OCI-LY3 (cell line): ENCODE measurements around the gene PPP5C.

Experiments
- H2AFZ ChIP-seq: fragments of 200-600, 300-600 bp; shearing (Covaris generic); 2 replicates; pipeline ENCODE4 v1.6.0; 2014; ENCODE audit warnings: antibody characterized with exemption, low read depth, low read length
- H3K27ac ChIP-seq: fragments of 200-600, 300-600 bp; sonication (generic); 2 replicates; pipeline ENCODE4 v1.5.1; 2014; ENCODE audit warnings: mild to moderate bottlenecking, low read length, moderate library complexity, mixed read lengths
- H3K27me3 ChIP-seq: fragments of 200-600, 300-600 bp; sonication (generic); 2 replicates; pipeline ENCODE4 v1.6.1; 2014; ENCODE audit warnings: low read depth, low read length, mixed read lengths
- H3K36me3 ChIP-seq: fragments of 200-600, 300-600 bp; sonication (generic); replicated peaks from 2 replicates; pipeline ENCODE3; 2014; ENCODE audit warnings: low read depth, low read length, mixed read lengths
- H3K4me1 ChIP-seq: fragments of 300-600, 200-600 bp; sonication (generic); 2 replicates; pipeline ENCODE4 v1.6.1; 2014; ENCODE audit warnings: low read length, mixed read lengths
- H3K4me2 ChIP-seq: fragments of 200-600, 300-600 bp; sonication (generic); 2 replicates; pipeline ENCODE4 v1.6.1; 2014; ENCODE audit warnings: low read length, mixed read lengths
- H3K4me3 ChIP-seq: fragments of 300-600, 200-600 bp; sonication (generic); 2 replicates; pipeline ENCODE4 v1.5.1; 2014; ENCODE audit warnings: antibody characterized with exemption, mild to moderate bottlenecking, low read length, moderate library complexity
- H3K79me2 ChIP-seq: fragments of 300-600, 200-600 bp; shearing (Covaris generic); 2 replicates; pipeline ENCODE4 v1.6.1; 2014; ENCODE audit warnings: mild to moderate bottlenecking, low read length, mixed read lengths
- H3K9ac ChIP-seq: fragments of 300-600, 200-600 bp; shearing (Covaris generic); 2 replicates; pipeline ENCODE4 v1.6.0; 2014; ENCODE audit warnings: mild to moderate bottlenecking, low read length, moderate library complexity
- H3K9me3 ChIP-seq: fragments of 200-600, 300-600 bp; shearing (Covaris generic); 2 replicates; pipeline ENCODE4 v1.6.1; 2014; ENCODE audit warnings: low read length, mixed read lengths; ENCODE audit not compliant: insufficient read depth
- H4K20me1 ChIP-seq: fragments of 200-600, 300-600 bp; sonication (generic); 2 replicates; pipeline ENCODE4 v1.6.1; 2016; ENCODE audit warnings: low read length, mixed read lengths; ENCODE audit not compliant: insufficient read depth
- EZH2phosphoT487 ChIP-seq: fragments of 200-600 bp; shearing (Covaris generic); IDR thresholded peaks from 2 replicates; pipeline ENCODE4 v1.6.1; 2018; ENCODE audit warnings: antibody characterized with exemption, mixed run types, low read depth
- TF ChIP-seq, protein P1 (sequence below): fragments of 200-600, 300-600 bp; sonication (generic); IDR thresholded peaks from 2 replicates; pipeline ENCODE4 v1.5.1; 2014; ENCODE audit warnings: antibody characterized with exemption, low read length, low read depth

PPP5C gene

GRCh38 chr19:46365561-46365960 is 18.7 kb downstream of the PPP5C start:
- H3K4me2 ChIP-seq = no peak overlapping the region
- no peaks in the 10 kb centered on the region for H3K27me3 ChIP-seq
- no peak overlapping the region for H3K9ac ChIP-seq
- TF ChIP-seq, protein P1, sequence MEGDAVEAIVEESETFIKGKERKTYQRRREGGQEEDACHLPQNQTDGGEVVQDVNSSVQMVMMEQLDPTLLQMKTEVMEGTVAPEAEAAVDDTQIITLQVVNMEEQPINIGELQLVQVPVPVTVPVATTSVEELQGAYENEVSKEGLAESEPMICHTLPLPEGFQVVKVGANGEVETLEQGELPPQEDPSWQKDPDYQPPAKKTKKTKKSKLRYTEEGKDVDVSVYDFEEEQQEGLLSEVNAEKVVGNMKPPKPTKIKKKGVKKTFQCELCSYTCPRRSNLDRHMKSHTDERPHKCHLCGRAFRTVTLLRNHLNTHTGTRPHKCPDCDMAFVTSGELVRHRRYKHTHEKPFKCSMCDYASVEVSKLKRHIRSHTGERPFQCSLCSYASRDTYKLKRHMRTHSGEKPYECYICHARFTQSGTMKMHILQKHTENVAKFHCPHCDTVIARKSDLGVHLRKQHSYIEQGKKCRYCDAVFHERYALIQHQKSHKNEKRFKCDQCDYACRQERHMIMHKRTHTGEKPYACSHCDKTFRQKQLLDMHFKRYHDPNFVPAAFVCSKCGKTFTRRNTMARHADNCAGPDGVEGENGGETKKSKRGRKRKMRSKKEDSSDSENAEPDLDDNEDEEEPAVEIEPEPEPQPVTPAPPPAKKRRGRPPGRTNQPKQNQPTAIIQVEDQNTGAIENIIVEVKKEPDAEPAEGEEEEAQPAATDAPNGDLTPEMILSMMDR = no peak
- TF ChIP-seq EZH2phosphoT487 = no peak
- peaks cover 11% of the 10 kb centered on the region; the same call in 1 of the 2 replicates for H4K20me1 ChIP-seq
- no peak overlapping the region for H2AFZ ChIP-seq
- H3K4me1 ChIP-seq = no peaks in the 10 kb centered on the region
- no peaks in the 10 kb centered on the region for H3K9me3 ChIP-seq
- peaks cover 45% of the 10 kb centered on the region for H3K36me3 ChIP-seq
- no peak overlapping the region for H3K4me3 ChIP-seq
- no peak overlapping the region for H3K27ac ChIP-seq
- H3K79me2 ChIP-seq = peaks cover 80% of the 10 kb centered on the region

DNA sequence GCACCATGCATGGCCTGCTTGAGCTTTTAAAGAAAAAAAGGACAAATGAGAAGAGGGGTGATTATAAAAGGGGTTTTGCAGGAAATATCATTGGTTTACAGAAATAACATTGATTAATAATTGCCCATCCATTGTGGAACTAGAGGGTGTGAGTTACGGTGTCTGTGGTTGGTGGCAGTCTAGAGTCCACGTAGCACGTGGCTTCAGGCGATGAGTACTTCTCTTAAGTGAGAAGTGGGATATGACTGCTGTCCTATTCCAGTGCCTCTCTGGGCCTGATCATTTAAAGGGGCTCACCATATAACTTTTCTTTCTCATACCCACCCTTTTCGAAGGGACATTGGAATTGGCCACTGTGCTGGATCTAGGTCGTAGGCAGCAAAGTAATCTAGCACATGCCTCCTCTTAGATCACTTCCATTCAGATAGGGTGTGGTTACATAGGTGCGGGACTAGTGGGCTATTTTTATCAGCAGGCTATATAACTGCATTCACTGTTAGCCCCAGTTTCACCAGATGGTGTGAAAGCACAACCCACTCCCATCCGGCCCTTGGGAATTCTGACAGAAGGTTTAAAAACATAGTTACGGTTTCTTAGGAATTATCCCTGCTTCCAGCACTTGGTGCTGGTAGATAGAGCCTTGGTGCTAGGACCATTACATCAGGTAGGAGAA is 19.9 kb downstream of the PPP5C start:
- H3K4me1 ChIP-seq = no peaks in the 10 kb centered on the region
- peaks cover 82% of the 10 kb centered on the region for H3K79me2 ChIP-seq
- no peak overlapping the region for H2AFZ ChIP-seq
- H3K27ac ChIP-seq = no peak overlapping the region
- peaks cover 16% of the 10 kb centered on the region for H4K20me1 ChIP-seq
- no peak overlapping the region for H3K9ac ChIP-seq
- no peak overlapping the region for H3K4me2 ChIP-seq
- H3K9me3 ChIP-seq = no peaks in the 10 kb centered on the region
- H3K27me3 ChIP-seq = no peaks in the 10 kb centered on the region
- no peak overlapping the region for H3K4me3 ChIP-seq
- peaks cover 51% of the 10 kb centered on the region for H3K36me3 ChIP-seq
- TF ChIP-seq, protein P1 = no peak

DNA sequence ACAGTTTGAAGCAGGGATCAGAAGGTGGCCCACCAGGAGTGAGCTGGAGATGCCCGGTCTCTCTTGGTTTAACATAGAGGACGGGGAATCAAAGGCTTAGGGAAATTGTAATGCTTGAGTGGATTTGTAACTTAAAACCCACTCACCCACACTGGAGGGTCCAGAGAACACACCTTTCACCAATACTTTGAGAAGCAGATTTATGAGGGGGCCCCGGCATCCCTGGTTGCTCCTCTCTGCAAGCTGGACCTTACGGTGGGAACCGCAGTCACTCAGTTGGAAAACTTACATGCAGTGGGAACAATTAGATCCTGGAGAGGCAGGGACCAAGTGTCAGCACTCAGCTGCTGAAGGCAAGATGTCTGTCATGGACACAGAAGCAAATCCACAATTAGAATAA is 20.5 kb downstream of the PPP5C start:
- Histone ChIP-seq H3K27me3 (no peaks in the 10 kb centered on the region), H3K9ac (no peak overlapping the region), H3K9me3 (no peaks in the 10 kb centered on the region), H3K27ac (no peak overlapping the region), H2AFZ (no peak overlapping the region), H4K20me1 (peaks cover 23% of the 10 kb centered on the region), H3K36me3 (peaks cover 52% of the 10 kb centered on the region), H3K4me1 (no peaks in the 10 kb centered on the region), H3K79me2 (peaks cover 83% of the 10 kb centered on the region), H3K4me2 (no peak overlapping the region), H3K4me3 (no peak overlapping the region)
- TF ChIP-seq, protein P1 = no peak
- TF ChIP-seq EZH2phosphoT487 = no peak

DNA sequence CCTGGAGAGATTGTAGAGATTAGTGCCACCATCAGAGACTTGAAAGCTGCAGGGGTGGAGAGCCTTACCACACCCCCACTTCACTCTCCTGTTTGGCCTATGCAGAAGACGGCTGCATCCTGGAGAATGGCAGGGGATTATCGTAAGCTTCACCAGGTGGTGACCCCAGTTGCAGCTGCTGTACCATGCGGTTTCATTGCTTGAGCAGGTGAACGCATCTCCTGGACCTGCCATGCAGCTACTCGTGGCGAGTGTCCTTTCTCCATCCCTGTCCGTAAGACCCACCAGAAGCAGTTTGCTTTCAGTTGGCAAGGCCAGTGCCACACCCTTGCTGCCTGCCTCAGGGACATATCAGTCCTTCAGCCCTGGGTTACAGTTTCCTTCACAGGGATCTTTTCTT is 21.2 kb downstream of the PPP5C start:
- H3K36me3 ChIP-seq = peaks cover 56% of the 10 kb centered on the region
- no peak overlapping the region for H3K4me2 ChIP-seq
- H2AFZ ChIP-seq = no peak overlapping the region
- peaks cover 29% of the 10 kb centered on the region for H4K20me1 ChIP-seq
- H3K27me3 ChIP-seq = no peaks in the 10 kb centered on the region
- no peak overlapping the region for H3K4me3 ChIP-seq
- no peak overlapping the region for H3K9ac ChIP-seq
- H3K9me3 ChIP-seq = no peaks in the 10 kb centered on the region
- peaks cover 90% of the 10 kb centered on the region for H3K79me2 ChIP-seq
- H3K27ac ChIP-seq = no peak overlapping the region
- TF ChIP-seq EZH2phosphoT487 = no peak
- TF ChIP-seq, protein P1 = no peak
- no peaks in the 10 kb centered on the region for H3K4me1 ChIP-seq
